Cardiac muscle cell (in vitro differentiated cells and primary cell): Measurements from ENCODE around the gene MGAT3. TPM values are rescaled to one million over a fixed set of nuclear protein-coding genes. Genes with fewer than 3 reads are reported as not detected.

Source experiments
- DNase-seq, 2 donors: peaks; one replicate each; pipeline versions ENCODE4 v3.0.0 to v3.0.0-alpha.2; 2010 to 2017; ENCODE audit warnings: low read depth in 1 of 2, low spot score in 1 of 2
- H3K27ac ChIP-seq: fragments of 200-600 bp; sonication (generic); 2 replicates; pipeline ENCODE4 v1.5.1; 2016
- H3K27me3 ChIP-seq: fragments of 200-600 bp; sonication (generic); 2 replicates; pipeline ENCODE4 v1.6.0; 2016; ENCODE audit warnings: control low read depth
- H3K36me3 ChIP-seq: fragments of 200-600 bp; sonication (generic); 2 replicates; pipeline ENCODE4 v1.5.1; 2016; ENCODE audit warnings: control low read depth
- H3K4me1 ChIP-seq: fragments of 200-600 bp; sonication (generic); 2 replicates; pipeline ENCODE4 v1.8.1; 2017; ENCODE audit warnings: low read depth, mild to moderate bottlenecking, mixed run types
- H3K4me3 ChIP-seq: fragments of 200-600 bp; sonication (generic); 2 replicates; pipeline ENCODE4 v1.5.1; 2016; ENCODE audit warnings: mild to moderate bottlenecking
- H3K9me3 ChIP-seq: fragments of 200-600 bp; sonication (generic); 2 replicates; pipeline ENCODE4 v1.5.1; 2017; ENCODE audit warnings: low read depth, mild to moderate bottlenecking, control low read depth
- CTCF ChIP-seq: IDR thresholded peaks from 2 replicates; pipeline ENCODE4 v1.5.1; 2012; ENCODE audit warnings: low read depth, mild to moderate bottlenecking, low read length
- polyA plus RNA-seq: library from polyadenylated mRNA; unstranded; fragments of >200 nt; fragmentation: Nextera tagmentation; extraction: Ambion mirVana; gene quantifications from 2 replicates; pipeline ENCODE4 v1.2.1, GENCODE V29; 2016
- total RNA-seq: library from RNA; depleted of rRNA; stranded (reverse); fragments of >200 nt; gene quantifications from 2 replicates; pipeline ENCODE4 v1.2.3, GENCODE V29; 2016

Gene MGAT3
- total and polyA plus RNA-seq, 2 experiments from 2014 or later = 9.9 to 38.0 TPM

- no peak for TF ChIP-seq CTCF
- H3K27ac ChIP-seq = no peak overlapping the region
- H3K36me3 ChIP-seq = peaks cover 22% of the 10 kb centered on the region
- H3K4me3 ChIP-seq = no peak overlapping the region
- no peaks in the 10 kb centered on the region for H3K27me3 ChIP-seq
- DNase-seq = no peak
- no peaks in the 10 kb centered on the region for H3K9me3 ChIP-seq
- H3K4me1 ChIP-seq = no peaks in the 10 kb centered on the region
These were observed 30.3 kb upstream of the MGAT3 start for GRCh38 chr22:39426380-39427043.

- H3K4me3 ChIP-seq = no peak overlapping the region
- no peaks in the 10 kb centered on the region for H3K4me1 ChIP-seq
- no peak overlapping the region for H3K27ac ChIP-seq
- H3K27me3 ChIP-seq = no peaks in the 10 kb centered on the region
- no peak for DNase-seq
- no peaks in the 10 kb centered on the region for H3K9me3 ChIP-seq
- H3K36me3 ChIP-seq = peaks cover 22% of the 10 kb centered on the region
- no peak for TF ChIP-seq CTCF
These were observed 28.8 kb upstream of the MGAT3 start for GRCh38 chr22:39427751-39428596.

- H3K27me3 ChIP-seq = no peaks in the 10 kb centered on the region
- no peak overlapping the region for H3K4me3 ChIP-seq
- no peak for TF ChIP-seq CTCF
- peaks cover 22% of the 10 kb centered on the region for H3K36me3 ChIP-seq
- no peak for DNase-seq
- H3K4me1 ChIP-seq = no peaks in the 10 kb centered on the region
- no peak overlapping the region for H3K27ac ChIP-seq
- H3K9me3 ChIP-seq = no peaks in the 10 kb centered on the region
These were observed 28.2 kb upstream of the MGAT3 start for GRCh38 chr22:39428597-39429071.

GRCh38 chr22:39429186-39429585 lies 27.6 kb upstream of the MGAT3 start:
- no peak for TF ChIP-seq CTCF
- H3K27me3 ChIP-seq = no peaks in the 10 kb centered on the region
- peaks cover 19% of the 10 kb centered on the region for H3K36me3 ChIP-seq
- H3K4me1 ChIP-seq = no peaks in the 10 kb centered on the region
- no peak for DNase-seq
- H3K9me3 ChIP-seq = no peaks in the 10 kb centered on the region
- H3K27ac ChIP-seq = no peak overlapping the region
- no peak overlapping the region for H3K4me3 ChIP-seq

GRCh38 chr22:39429916-39430575 lies 26.8 kb upstream of the MGAT3 start:
- peaks cover 19% of the 10 kb centered on the region for H3K36me3 ChIP-seq
- no peak for DNase-seq
- no peaks in the 10 kb centered on the region for H3K4me1 ChIP-seq
- no peak overlapping the region for H3K4me3 ChIP-seq
- TF ChIP-seq CTCF = no peak
- no peak overlapping the region for H3K27ac ChIP-seq
- no peaks in the 10 kb centered on the region for H3K27me3 ChIP-seq
- no peaks in the 10 kb centered on the region for H3K9me3 ChIP-seq
